ENCODE results near the gene TDRD12.

GRCh38 chr19:32859591-32859990, 140.0 kb downstream of the TDRD12 start:
- TF ChIP-seq, protein P1, sequence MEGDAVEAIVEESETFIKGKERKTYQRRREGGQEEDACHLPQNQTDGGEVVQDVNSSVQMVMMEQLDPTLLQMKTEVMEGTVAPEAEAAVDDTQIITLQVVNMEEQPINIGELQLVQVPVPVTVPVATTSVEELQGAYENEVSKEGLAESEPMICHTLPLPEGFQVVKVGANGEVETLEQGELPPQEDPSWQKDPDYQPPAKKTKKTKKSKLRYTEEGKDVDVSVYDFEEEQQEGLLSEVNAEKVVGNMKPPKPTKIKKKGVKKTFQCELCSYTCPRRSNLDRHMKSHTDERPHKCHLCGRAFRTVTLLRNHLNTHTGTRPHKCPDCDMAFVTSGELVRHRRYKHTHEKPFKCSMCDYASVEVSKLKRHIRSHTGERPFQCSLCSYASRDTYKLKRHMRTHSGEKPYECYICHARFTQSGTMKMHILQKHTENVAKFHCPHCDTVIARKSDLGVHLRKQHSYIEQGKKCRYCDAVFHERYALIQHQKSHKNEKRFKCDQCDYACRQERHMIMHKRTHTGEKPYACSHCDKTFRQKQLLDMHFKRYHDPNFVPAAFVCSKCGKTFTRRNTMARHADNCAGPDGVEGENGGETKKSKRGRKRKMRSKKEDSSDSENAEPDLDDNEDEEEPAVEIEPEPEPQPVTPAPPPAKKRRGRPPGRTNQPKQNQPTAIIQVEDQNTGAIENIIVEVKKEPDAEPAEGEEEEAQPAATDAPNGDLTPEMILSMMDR (IDR thresholded peaks at IDR 0.05), result no peak
- no peak for TF ChIP-seq EZH2 (IDR thresholded peaks at IDR 0.05)
